GM18867 (cell line): ENCODE results near the gene GPC4.

ENCODE experiments used
- ATAC-seq: cut with Tn5 transposase; IDR thresholded peaks from one replicate; pipeline ENCODE4 v1.9.1; 2021; ENCODE audit warnings: mild to moderate bottlenecking, moderate library complexity; ENCODE audit not compliant: unreplicated experiment

Gene GPC4

GRCh38 chrX:133415276-133416105 lies at the start of gene GPC4:
Gene GPC4 (minus strand): TSS chrX:133415489. CDS start chrX:133414965, 524 bp downstream.
- ATAC-seq = no peak

DNA sequence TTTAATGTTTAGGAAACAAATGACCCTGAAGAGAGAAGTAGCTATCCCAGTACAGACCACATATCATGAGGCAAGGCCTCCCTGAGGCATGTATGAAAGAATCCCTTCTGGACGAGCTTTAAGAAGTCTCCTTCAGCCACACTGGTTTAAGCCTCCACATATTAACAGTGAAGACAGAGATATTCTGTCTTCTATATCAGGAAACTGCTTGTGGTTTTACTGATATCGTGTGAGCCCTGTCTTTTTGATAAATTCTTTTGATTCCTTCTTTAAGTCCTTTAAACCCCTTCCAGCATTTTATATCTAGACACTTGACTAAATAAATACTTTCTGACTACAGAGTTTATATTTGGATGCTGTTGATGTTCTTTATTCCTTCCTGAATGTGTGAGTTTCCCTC lies 45.9 kb upstream of the GPC4 start:
- no peak for ATAC-seq

- no peak for ATAC-seq
Observed at GRCh38 chrX:133454924-133455323, 39.6 kb upstream of the GPC4 start.

GRCh38 chrX:133454491-133454914 lies 39.2 kb upstream of the GPC4 start:
- no peak for ATAC-seq

- no peak for ATAC-seq
Observed at GRCh38 chrX:133448512-133449076, 33.3 kb upstream of the GPC4 start.

- ATAC-seq = no peak
Observed at GRCh38 chrX:133444952-133445831, 29.9 kb upstream of the GPC4 start.

DNA sequence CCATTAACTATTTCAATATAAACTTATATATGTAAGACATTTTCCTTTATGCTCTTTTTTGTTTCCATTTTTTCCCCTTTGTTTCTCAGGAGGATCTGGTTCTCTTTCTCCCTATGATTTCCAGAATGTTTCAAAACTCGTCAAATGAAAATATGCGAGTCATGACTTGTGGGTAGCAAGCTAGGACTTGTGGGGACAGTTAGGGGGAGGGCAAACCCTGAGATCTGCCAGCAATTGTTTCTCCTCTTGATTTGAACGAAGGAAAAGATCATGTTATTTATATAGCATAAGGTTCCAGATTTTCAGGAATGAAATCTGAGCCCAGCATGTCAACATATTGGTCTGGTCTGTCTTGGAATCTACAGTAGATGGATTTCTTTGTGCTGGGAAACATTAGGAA lies 28.9 kb upstream of the GPC4 start:
- ATAC-seq = no peak

DNA sequence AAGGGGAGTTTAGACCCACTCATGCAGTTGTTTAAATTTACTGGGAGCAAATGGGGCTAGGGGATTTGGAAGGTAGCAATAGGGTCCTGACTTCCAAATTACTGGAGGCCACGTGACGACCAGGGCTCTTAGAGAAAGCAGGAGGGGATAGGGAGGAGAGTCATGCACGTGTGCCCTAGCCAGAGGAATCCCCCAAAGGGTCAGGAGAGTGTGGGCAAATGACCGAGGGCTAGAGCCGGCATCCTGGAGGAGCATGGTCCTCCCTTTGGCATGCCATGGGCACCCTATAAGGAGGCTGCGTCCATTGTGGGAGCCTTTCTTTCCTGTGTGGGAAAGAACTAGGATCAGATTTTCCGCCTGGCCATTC lies 25.5 kb upstream of the GPC4 start:
- ATAC-seq = no peak

GRCh38 chrX:133440081-133440796 lies 24.9 kb upstream of the GPC4 start:
- no peak for ATAC-seq

- ATAC-seq = no peak
Observed at GRCh38 chrX:133437766-133438165, 22.5 kb upstream of the GPC4 start.

DNA sequence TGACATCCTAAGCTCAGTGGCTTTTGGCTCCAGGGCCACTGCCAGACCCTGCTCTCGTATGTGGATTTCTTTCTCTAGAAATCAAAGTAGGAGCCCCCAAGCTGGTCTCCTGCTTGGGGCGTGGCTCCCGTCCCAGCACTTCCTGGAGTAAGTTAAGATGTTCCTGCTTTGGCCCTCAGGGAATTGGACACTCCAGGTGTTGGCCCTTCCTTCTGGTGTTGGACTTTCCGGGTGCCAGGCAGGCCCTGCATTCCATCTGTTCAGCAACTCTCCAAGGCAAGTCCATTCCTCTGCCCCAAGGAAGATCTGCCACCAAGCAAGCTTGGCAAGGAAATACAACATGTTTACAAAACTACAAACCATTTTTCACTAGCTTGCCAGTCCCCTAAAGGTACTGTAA lies 22.1 kb upstream of the GPC4 start:
- no peak for ATAC-seq

DNA sequence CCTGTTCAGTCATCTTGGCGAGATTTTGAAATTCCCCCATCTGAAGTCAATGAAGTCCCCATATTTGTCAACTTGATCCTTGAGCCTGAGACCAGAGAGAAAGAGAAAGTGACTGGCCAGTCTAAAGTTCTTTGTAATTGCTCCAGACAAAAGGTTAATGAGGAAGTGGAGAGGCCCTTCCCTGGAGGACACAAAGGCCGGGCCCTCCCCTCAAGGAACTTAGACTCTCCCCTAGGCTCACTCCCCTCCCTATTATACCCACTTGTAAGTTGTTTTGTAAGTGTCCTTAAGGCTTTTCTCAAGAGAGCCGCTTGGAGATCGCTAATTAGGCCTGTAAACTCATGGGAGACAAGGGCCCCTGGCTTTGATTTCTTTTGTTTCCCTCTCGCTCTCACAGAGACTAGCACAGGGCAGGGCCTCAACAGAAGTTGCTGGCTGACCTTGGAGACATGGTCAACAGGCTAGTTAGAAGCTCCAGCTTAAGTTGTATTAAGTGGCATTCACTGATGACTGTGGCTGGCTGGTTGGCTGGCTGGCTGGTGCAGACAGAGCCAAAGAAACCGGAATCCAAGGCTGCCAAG lies 20.3 kb upstream of the GPC4 start:
- ATAC-seq = no peak

GRCh38 chrX:133434197-133434820 lies 19.0 kb upstream of the GPC4 start:
- ATAC-seq = no peak

DNA sequence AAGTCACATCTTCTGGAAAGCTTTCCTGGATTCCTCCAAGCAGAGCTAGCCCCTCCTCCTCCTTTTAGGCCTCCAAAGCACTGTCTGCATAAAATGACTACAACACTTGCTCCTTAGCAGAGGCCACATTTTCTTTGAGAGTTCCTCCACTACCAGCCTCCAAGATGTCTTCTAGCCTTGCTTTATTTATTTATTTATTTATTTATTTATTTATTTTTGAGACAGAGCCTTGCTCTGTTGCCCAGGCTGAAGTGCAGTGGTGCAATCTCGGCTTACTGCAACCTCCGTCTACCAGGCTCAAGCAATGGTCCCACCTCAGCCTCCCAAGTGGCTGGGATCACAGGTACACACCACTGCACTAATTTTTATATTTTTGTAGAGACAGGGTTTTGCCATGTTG lies 4.6 kb upstream of the GPC4 start:
- no peak for ATAC-seq

- ATAC-seq = no peak
Observed at GRCh38 chrX:133418588-133418987, 3.3 kb upstream of the GPC4 start.

DNA sequence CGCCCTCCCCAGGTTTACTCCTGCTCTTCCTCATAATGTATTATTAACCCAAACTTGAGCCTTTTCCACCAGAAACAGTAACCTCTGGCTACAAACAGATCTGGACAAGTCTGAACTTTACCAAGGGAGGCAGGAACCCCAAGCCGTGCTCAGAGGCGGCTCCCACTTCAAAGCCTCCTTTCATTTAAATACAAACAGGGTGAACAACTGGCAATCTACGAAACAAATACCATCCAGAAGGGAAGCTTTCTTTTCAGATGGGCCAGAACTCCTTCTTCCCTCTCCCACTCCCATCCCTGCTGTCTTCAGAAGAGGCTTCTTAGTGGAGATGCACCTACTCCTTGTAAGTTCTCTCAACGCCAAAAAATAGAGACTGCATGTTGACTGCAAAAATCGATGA lies 2.1 kb upstream of the GPC4 start:
- no peak for ATAC-seq

GRCh38 chrX:133414406-133415275 lies 648 bp downstream of the GPC4 start:
- ATAC-seq = no peak

- no peak for ATAC-seq
Observed at GRCh38 chrX:133413218-133413925, 1.9 kb downstream of the GPC4 start.

GRCh38 chrX:133412665-133413064 lies 2.6 kb downstream of the GPC4 start:
- ATAC-seq = no peak
